Measurements from ENCODE around the gene CTNND2.

- TF ChIP-seq, protein P1, sequence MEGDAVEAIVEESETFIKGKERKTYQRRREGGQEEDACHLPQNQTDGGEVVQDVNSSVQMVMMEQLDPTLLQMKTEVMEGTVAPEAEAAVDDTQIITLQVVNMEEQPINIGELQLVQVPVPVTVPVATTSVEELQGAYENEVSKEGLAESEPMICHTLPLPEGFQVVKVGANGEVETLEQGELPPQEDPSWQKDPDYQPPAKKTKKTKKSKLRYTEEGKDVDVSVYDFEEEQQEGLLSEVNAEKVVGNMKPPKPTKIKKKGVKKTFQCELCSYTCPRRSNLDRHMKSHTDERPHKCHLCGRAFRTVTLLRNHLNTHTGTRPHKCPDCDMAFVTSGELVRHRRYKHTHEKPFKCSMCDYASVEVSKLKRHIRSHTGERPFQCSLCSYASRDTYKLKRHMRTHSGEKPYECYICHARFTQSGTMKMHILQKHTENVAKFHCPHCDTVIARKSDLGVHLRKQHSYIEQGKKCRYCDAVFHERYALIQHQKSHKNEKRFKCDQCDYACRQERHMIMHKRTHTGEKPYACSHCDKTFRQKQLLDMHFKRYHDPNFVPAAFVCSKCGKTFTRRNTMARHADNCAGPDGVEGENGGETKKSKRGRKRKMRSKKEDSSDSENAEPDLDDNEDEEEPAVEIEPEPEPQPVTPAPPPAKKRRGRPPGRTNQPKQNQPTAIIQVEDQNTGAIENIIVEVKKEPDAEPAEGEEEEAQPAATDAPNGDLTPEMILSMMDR (IDR thresholded peaks at IDR 0.05; ENCODE audit: borderline replicate concordance, extremely low read depth, low read length, poor library complexity, severe bottlenecking): no peak
- TF ChIP-seq EZH2 (IDR thresholded peaks at IDR 0.05; ENCODE audit: borderline replicate concordance, low read depth, low read length, severe bottlenecking): no peak
Observed at GRCh38 chr5:11595045-11595444, 309.2 kb downstream of the CTNND2 start.

Measured in DND-41 (cell line).